Hypothalamus (tissue), 51 donors: ENCODE data around the gene ARMC10.
A peak's percentile ranks its signal among the peaks of the same experiment; 100 is the strongest.
"Not testable (repeated sequence)": the region's sequence is repeated elsewhere in the genome, so short reads cannot be mapped to it uniquely, and the experiment has no call there.

Source experiments
- DNase-seq, 51 donors: peaks; one replicate each; lab custom pipeline; 2025; lab: John Stamatoyannopoulos, UW

ARMC10 gene

DNA sequence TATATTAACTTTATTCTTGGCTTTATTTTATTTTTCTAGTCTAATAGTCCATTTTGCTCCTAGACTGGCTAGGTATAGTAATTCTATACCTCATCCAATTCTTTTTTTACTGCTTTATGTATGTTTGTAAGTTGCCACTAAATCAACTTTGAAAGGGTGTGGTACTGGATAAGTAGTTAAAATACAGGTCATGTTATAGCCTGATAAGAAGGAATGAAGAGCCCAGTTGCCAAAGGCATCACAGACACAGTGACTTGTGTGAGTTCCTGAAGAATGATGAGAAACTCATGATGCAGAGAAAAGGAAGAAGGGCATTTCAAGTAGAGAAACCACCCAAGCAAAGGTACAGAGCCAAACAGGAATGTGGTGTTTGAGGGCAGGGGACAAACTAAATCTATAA lies 46.7 kb downstream of the ARMC10 start:
- DNase-seq, result no peak

GRCh38 chr7:103123529-103123928 lies 48.6 kb downstream of the ARMC10 start:
- no peak for DNase-seq

- DNase-seq, result no peak
Observed at GRCh38 chr7:103124429-103124979, 49.6 kb downstream of the ARMC10 start.

DNA sequence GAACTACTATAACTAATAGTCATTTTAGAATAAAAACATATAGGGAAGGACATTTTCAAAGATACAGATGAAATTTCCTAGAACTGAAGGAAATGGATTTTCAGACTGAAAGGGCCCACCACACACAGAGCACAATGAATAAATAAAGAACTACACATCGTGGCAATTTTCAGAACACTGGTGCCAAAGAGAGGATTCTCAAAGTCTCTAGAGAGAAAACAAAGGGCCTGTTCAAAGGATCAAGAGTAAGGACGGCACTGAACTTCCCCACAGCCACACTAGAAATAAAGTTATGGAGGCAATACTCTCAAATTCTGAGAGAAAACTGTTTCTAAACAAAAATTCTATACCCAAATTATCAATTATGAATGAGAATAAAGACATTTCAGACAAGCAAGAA lies 52.1 kb downstream of the ARMC10 start:
- DNase-seq, result peak in 4 of 51 donors; percentile 18 to 71 (median 42)

DNA sequence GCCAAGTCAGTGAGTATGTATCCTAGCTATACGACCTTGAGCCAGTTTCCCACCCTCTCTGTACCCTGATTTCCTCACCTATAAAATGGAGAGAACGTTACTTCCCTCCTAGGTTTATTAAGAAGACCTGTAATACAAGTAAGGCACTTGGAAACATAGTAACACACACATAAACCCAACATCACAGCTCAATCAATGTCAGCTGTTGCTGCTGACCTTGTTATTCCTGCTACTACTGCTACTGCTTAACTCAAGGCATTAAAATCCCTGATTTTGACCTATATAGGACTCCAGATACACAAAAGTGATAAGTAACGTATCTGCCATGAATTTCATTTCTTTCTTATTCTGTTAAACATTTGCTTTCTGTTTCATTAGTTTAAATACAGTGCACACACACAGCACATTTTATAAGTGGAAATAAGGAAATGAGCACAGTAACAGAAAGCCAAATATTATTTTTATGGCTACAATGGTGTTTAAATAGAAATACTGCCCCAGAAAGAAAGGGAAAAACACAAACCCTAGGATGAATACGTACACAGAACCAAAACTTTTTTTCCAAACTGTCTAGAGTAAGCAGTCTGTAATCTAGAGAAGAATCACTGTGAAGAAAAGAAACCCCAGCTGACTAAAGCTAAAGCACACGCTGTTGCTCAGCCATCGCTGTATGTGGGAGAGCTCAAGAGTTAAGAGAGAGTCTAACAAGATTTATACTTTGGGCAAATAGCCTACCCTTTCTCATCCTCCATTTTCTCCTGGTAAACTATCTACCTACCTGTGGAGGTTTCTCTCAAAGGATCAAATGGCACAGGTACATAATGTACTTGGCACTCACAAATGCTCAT lies 55.0 kb downstream of the ARMC10 start:
- no peak for DNase-seq

GRCh38 chr7:103130901-103131624 lies 56.1 kb downstream of the ARMC10 start:
- DNase-seq, result no peak

- DNase-seq, result no peak
Observed at GRCh38 chr7:103132995-103133688, 58.2 kb downstream of the ARMC10 start.

DNA sequence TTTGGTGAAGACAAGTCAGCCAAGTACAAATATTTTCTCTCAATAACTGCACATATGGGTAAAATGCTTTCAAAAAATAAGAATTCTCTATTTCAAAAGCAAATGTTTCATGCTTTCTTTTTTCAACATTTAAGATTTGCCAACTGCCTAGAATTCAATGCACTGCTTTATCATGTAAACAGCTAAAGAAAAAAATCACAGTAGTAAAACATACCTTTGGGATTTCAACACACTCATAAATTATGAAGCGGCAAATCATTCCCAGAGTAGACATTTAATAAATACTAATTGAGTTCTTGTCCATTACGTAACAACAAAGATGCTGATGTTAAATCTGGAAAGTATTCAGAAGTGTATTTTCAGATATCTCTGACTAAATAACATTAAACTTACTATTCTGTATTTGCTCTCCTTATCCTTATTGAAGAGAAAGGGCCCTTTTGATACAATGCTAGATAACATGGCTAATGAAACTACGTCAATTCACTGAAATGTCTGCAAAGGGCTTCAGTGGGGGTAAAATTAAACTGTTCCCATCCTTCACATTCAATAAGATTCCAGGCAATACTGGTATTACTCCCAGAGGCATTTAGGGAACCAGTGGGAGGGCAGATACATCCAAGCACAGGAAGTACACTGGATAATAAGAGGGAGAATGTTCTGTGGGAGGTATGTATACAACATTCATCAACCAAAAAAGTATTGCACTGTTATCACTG lies 60.1 kb downstream of the ARMC10 start:
- DNase-seq, result no peak

GRCh38 chr7:103140061-103140460 lies 65.1 kb downstream of the ARMC10 start:
- no peak for DNase-seq

DNA sequence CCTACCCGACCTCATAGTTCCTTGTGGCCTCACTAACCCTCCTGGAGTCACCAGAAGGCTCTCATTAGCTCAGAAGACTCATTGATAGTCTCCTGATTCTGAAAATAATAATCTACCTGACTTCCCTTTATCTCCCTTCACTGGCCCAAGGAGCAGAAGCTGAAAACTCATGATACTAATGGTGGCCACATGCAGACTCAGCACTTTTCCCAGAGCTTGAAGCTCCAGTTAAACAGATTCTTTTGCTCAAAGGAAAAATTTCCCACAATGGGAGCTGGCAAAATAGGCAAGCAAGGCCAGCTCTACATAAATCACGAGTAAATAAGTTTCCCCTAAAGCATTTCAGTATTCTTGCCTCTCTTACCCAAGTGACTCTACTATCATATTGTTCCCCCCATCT lies 65.7 kb downstream of the ARMC10 start:
- no peak for DNase-seq

GRCh38 chr7:103141753-103142404 lies 66.9 kb downstream of the ARMC10 start:
- DNase-seq, result no peak

DNA sequence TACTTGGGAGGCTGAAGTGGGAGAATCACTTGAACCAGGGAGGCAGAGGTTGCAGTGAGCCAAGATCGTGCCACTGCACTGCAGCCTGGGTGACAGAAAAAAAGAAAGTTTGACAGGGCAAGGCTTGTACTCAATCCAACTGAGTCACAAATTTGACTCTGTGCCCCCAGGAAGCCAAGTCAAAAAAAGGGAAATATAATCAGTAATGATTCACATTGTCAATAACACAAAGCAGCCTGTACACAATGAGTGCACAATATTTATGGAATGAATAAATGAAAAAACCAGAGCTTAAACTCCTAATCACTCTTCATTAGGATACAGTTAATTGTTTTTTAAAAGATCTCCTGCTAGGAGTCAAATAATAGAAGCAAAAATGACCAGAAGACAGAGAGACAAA lies 67.6 kb downstream of the ARMC10 start:
- no peak for DNase-seq

GRCh38 chr7:103143868-103144267 lies 68.9 kb downstream of the ARMC10 start:
- DNase-seq, result no peak

DNA sequence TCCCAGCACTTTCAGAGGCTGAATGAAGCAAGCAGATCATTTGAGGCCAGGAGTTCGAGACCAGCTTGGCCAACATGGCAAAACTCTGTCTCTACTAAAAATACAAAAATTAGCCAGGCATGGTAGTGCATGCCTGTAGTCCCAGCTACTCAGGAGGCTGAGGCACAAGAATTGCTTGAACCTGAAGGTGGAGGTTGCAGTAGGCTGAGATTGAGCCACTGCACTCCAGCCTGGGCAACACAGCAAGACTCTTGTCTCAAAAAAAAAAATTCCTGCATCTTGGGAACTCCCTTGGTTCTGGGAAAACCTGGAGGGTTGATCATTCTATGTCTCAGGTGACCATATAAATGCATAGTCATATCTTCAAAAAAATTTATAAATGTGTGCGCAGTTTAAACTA lies 69.8 kb downstream of the ARMC10 start:
- not testable (repeated sequence) for DNase-seq

- DNase-seq, result no peak
Observed at GRCh38 chr7:103148131-103148993, 73.4 kb downstream of the ARMC10 start.
